ENCODE results near the gene SIRT2.
A peak's percentile ranks its signal among the peaks of the same experiment; 100 is the strongest.

Gene SIRT2

GRCh38 chr19:38920602-38921419, 21.4 kb upstream of the SIRT2 start:
- DNase-seq (ENCODE audit: low spot score): no peak
- FAIRE-seq: peak; percentile 83

GRCh38 chr19:38919837-38920601, 20.6 kb upstream of the SIRT2 start:
- no peak for FAIRE-seq

GRCh38 chr19:38918526-38918925, 19.1 kb upstream of the SIRT2 start:
- DNase-seq (ENCODE audit: low spot score): no peak
- no peak for FAIRE-seq

More at GRCh38 chr19:38919837-38920601, 20.6 kb upstream of the SIRT2 start:
- no peak for DNase-seq (ENCODE audit: low spot score)

- no peak for DNase-seq (ENCODE audit: low spot score)
- no peak for FAIRE-seq
Observed at GRCh38 chr19:38917921-38918491, 18.6 kb upstream of the SIRT2 start.

GRCh38 chr19:38917516-38917915, 18.1 kb upstream of the SIRT2 start:
- FAIRE-seq: no peak
- DNase-seq (ENCODE audit: low spot score): no peak

- FAIRE-seq (no peak), DNase-seq (ENCODE audit: low spot score) (no peak)
Observed at GRCh38 chr19:38915329-38916321, 16.2 kb upstream of the SIRT2 start.

- no peak for FAIRE-seq
- DNase-seq (ENCODE audit: low spot score): no peak
Observed at GRCh38 chr19:38913958-38914357, 14.5 kb upstream of the SIRT2 start.

- DNase-seq (ENCODE audit: low spot score): no peak
Observed at GRCh38 chr19:38912600-38913514, 13.4 kb upstream of the SIRT2 start.

GRCh38 chr19:38911388-38912001, 12.1 kb upstream of the SIRT2 start:
- FAIRE-seq: no peak

More at GRCh38 chr19:38912600-38913514, 13.4 kb upstream of the SIRT2 start:
- FAIRE-seq: no peak

GRCh38 chr19:38910488-38910887, 11.1 kb upstream of the SIRT2 start:
- DNase-seq (ENCODE audit: low spot score) (no peak), FAIRE-seq (peak; percentile 52)

More at GRCh38 chr19:38911388-38912001, 12.1 kb upstream of the SIRT2 start:
- DNase-seq (ENCODE audit: low spot score): no peak

- no peak for FAIRE-seq
- DNase-seq (ENCODE audit: low spot score): no peak
Observed at GRCh38 chr19:38908911-38909310, 9.5 kb upstream of the SIRT2 start.

- FAIRE-seq: no peak
- DNase-seq (ENCODE audit: low spot score): no peak
Observed at GRCh38 chr19:38907670-38908069, 8.3 kb upstream of the SIRT2 start.

GRCh38 chr19:38907227-38907626, 7.8 kb upstream of the SIRT2 start:
- no peak for FAIRE-seq
- no peak for DNase-seq (ENCODE audit: low spot score)

- no peak for FAIRE-seq
Observed at GRCh38 chr19:38905620-38906019, 6.2 kb upstream of the SIRT2 start.

GRCh38 chr19:38904581-38905539, 5.4 kb upstream of the SIRT2 start:
- DNase-seq (ENCODE audit: low spot score): no peak
- FAIRE-seq: no peak

More at GRCh38 chr19:38905620-38906019, 6.2 kb upstream of the SIRT2 start:
- no peak for DNase-seq (ENCODE audit: low spot score)

GRCh38 chr19:38901683-38902082, 2.3 kb upstream of the SIRT2 start:
- DNase-seq (ENCODE audit: low spot score) (no peak), FAIRE-seq (no peak)

GRCh38 chr19:38900743-38901190, 1.3 kb upstream of the SIRT2 start:
- no peak for FAIRE-seq
- DNase-seq (ENCODE audit: low spot score): no peak

GRCh38 chr19:38900202-38900629, 798 bp upstream of the SIRT2 start:
- FAIRE-seq (no peak), DNase-seq (ENCODE audit: low spot score) (no peak)

Data from urothelium cell line (cell line).